Measurements from ENCODE around the gene HRH2. TPM values are rescaled to one million over a fixed set of nuclear protein-coding genes. Genes with fewer than 3 reads are reported as not detected.

HRH2 gene
- total RNA-seq, 4 donors from 2014 or later = 1.7 to 6.1 (median 2.6) TPM

- no peak overlapping the region for H3K27ac ChIP-seq
These were observed 72.0 kb downstream of the HRH2 start for GRCh38 chr5:175729829-175730277.

DNA sequence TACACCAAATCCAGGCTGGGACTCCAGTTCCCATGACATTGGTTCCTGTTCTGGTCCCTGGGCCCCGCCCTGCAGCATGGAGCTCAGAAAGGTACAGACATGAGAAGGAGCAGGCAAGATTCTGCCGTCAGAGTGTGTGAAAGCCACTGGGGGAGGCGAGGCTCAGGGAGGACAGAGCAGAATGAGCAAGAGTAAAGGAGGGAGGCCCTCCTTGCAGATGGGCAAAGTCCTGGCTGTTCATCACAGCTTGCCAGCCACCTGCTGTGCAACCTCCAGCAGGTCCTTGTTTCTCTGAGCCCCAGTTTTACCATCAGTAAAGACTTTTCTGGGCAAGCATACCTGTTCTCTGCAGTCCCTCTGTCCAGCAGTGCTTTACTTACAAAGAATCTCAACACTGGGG lies 73.3 kb downstream of the HRH2 start:
- TF ChIP-seq CTCF (IDR thresholded peaks at IDR 0.05) = no peak
- H3K9me3 ChIP-seq = peaks cover 0 to 8% (median 0%) of the 10 kb centered on the region in 3 donors
- peaks cover 0 to 11% (median 0%) of the 10 kb centered on the region in 3 donors for H3K4me1 ChIP-seq
- ATAC-seq = no peak
- H3K4me3 ChIP-seq = no peak overlapping the region
- no peak overlapping the region for H3K27ac ChIP-seq
- H3K36me3 ChIP-seq = no peaks in the 10 kb centered on the region
- H3K27me3 ChIP-seq = peaks cover 88% of the 10 kb centered on the region
- no CpG with 5 or more reads among the region's 3 CpGs for WGBS, 2 donors (ENCODE audit: low coverage in 1 of 2)

More at GRCh38 chr5:175729829-175730277, 72.0 kb downstream of the HRH2 start:
- no peaks in the 10 kb centered on the region for H3K36me3 ChIP-seq
- H3K4me3 ChIP-seq = no peak overlapping the region
- TF ChIP-seq CTCF (IDR thresholded peaks at IDR 0.05) = peak in 3 of 4 experiments; percentile 92 to 94 (median 93)
- peak; percentile 18 for TF ChIP-seq POLR2AphosphoS5 (IDR thresholded peaks at IDR 0.05)
- TF ChIP-seq POLR2A (IDR thresholded peaks at IDR 0.05) = no peak
- ATAC-seq = peak; percentile 79
- H3K4me1 ChIP-seq = peaks cover 0 to 11% (median 0%) of the 10 kb centered on the region in 3 donors
- WGBS, 2 donors (ENCODE audit: low coverage in 1 of 2) = 3 to 29% methylated on average over 1 to 7 of the region's 9 CpGs
- H3K27me3 ChIP-seq = peaks cover 77% of the 10 kb centered on the region
- peaks cover 0 to 8% (median 0%) of the 10 kb centered on the region in 3 donors for H3K9me3 ChIP-seq

DNA sequence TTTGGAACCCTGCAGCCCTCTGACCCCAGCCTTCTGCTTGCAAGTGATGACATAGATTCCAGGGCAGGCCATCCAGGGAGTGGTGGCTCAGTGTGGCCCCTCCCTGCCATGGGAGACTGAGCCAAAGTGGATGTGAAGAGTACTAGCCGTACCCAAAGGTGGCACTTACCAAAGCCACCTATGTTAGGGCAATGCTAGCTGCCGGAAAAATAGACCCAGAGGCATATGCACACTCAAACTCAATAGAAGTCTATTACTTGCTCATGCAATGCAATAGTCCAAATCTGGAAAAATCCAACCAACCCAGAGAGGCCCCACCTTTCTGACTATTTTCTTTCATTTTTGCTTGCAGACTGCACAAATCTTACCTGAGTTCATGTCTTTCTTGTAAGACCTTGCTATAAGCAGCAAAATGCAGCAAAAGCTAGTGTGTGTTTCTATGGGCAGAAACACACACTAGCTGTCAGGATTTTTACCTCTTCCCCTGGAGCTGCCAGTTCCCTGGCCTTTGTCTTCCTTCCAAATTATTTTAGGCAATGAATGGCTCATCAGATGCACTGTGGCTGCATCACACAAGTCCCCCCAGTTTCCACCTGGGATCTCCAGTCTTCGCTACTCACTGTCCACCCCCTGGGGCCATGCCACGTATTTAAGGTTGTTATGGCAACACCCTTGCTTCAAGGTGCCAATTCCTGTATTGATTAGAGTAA lies 74.0 kb downstream of the HRH2 start:
- peaks cover 95% of the 10 kb centered on the region for H3K27me3 ChIP-seq
- H3K4me1 ChIP-seq = peaks cover 0 to 11% (median 0%) of the 10 kb centered on the region in 3 donors
- no peaks in the 10 kb centered on the region for H3K36me3 ChIP-seq
- no peak overlapping the region for H3K27ac ChIP-seq
- H3K4me3 ChIP-seq = no peak overlapping the region
- 40 to 64% methylated on average over 2 to 4 of the region's 4 CpGs for WGBS, 2 donors (ENCODE audit: low coverage in 1 of 2)
- TF ChIP-seq POLR2AphosphoS5 (IDR thresholded peaks at IDR 0.05) = no peak
- no peak for TF ChIP-seq CTCF (IDR thresholded peaks at IDR 0.05)
- no peak for TF ChIP-seq POLR2A (IDR thresholded peaks at IDR 0.05)
- TF ChIP-seq EP300 (IDR thresholded peaks at IDR 0.05) = no peak
- H3K9me3 ChIP-seq = peaks cover 0 to 8% (median 0%) of the 10 kb centered on the region in 3 donors
- no peak for ATAC-seq

DNA sequence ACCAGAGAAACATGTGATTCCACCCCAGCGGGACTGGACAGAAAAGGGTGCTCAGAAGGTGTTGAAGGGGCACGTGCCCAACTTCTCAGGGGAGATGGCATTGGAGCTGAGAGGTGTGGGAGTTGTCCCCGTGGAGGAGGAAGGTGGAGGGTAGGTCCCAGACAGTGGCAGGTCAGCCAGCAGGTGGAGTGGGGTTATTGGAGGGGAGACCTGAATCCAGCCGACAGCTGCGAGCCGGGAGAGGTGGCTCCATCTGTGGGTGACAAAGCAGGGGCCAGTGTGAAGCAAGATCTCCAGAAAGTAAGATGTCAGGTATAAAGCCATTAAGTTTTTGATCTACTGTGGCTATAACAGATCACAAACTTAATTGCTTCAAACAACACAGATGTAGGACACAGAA lies 75.1 kb downstream of the HRH2 start:
- WGBS, 2 donors (ENCODE audit: low coverage in 1 of 2) = 42 to 85% methylated on average over 5 to 6 of the region's 6 CpGs
- no peak overlapping the region for H3K4me3 ChIP-seq
- H3K9me3 ChIP-seq = peaks cover 0 to 8% (median 0%) of the 10 kb centered on the region in 3 donors
- peaks cover 95% of the 10 kb centered on the region for H3K27me3 ChIP-seq
- H3K27ac ChIP-seq = no peak overlapping the region
- no peak for TF ChIP-seq CTCF (IDR thresholded peaks at IDR 0.05)
- TF ChIP-seq EP300 (IDR thresholded peaks at IDR 0.05) = no peak
- TF ChIP-seq POLR2A (IDR thresholded peaks at IDR 0.05) = no peak
- no peak for TF ChIP-seq POLR2AphosphoS5 (IDR thresholded peaks at IDR 0.05)
- peaks cover 0 to 11% (median 0%) of the 10 kb centered on the region in 3 donors for H3K4me1 ChIP-seq
- H3K36me3 ChIP-seq = no peaks in the 10 kb centered on the region
- ATAC-seq = no peak

DNA sequence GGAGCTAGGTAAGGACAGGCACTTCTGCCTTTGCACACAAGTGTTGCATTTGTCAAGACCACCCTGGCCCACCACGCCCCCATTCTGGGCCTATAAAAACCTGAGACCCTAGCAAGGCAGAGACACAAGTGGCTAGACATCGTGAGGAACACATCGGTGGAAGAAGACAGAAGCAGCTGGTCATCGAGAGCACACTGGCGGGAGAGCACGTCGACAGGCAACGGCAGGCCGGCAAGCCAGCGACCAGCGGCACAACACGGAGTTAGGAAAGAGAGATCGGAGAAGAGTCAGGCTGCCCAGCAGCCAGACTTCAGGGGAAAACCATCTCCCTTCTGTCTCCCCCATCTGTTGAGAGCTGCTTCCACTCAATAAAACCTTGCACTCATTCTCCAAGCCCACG lies 76.1 kb downstream of the HRH2 start:
- ATAC-seq = no peak
- WGBS, 2 donors (ENCODE audit: low coverage in 1 of 2) = 89% methylated on average over 11 of the region's 14 CpGs; no CpG with 5 or more reads in 1 of the 2 donors
- H3K27me3 ChIP-seq = peaks cover 95% of the 10 kb centered on the region

More for the DNA sequence above, 76.1 kb downstream of the HRH2 start:
- Histone ChIP-seq H3K4me1 (peaks cover 0 to 11% (median 0%) of the 10 kb centered on the region in 3 donors), H3K4me3 (no peak overlapping the region), H3K27ac (no peak overlapping the region), H3K36me3 (no peaks in the 10 kb centered on the region), H3K9me3 (peaks cover 0 to 8% (median 0%) of the 10 kb centered on the region in 3 donors)
- TF ChIP-seq POLR2A (IDR thresholded peaks at IDR 0.05) (no peak), POLR2AphosphoS5 (IDR thresholded peaks at IDR 0.05) (no peak), CTCF (IDR thresholded peaks at IDR 0.05) (no peak), EP300 (IDR thresholded peaks at IDR 0.05) (no peak)
